ENCODE results near the gene TBC1D10B.

The TBC1D10B gene, protein sequence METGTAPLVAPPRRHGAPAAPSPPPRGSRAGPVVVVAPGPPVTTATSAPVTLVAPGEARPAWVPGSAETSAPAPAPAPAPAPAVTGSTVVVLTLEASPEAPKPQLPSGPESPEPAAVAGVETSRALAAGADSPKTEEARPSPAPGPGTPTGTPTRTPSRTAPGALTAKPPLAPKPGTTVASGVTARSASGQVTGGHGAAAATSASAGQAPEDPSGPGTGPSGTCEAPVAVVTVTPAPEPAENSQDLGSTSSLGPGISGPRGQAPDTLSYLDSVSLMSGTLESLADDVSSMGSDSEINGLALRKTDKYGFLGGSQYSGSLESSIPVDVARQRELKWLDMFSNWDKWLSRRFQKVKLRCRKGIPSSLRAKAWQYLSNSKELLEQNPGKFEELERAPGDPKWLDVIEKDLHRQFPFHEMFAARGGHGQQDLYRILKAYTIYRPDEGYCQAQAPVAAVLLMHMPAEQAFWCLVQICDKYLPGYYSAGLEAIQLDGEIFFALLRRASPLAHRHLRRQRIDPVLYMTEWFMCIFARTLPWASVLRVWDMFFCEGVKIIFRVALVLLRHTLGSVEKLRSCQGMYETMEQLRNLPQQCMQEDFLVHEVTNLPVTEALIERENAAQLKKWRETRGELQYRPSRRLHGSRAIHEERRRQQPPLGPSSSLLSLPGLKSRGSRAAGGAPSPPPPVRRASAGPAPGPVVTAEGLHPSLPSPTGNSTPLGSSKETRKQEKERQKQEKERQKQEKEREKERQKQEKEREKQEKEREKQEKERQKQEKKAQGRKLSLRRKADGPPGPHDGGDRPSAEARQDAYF

DNA sequence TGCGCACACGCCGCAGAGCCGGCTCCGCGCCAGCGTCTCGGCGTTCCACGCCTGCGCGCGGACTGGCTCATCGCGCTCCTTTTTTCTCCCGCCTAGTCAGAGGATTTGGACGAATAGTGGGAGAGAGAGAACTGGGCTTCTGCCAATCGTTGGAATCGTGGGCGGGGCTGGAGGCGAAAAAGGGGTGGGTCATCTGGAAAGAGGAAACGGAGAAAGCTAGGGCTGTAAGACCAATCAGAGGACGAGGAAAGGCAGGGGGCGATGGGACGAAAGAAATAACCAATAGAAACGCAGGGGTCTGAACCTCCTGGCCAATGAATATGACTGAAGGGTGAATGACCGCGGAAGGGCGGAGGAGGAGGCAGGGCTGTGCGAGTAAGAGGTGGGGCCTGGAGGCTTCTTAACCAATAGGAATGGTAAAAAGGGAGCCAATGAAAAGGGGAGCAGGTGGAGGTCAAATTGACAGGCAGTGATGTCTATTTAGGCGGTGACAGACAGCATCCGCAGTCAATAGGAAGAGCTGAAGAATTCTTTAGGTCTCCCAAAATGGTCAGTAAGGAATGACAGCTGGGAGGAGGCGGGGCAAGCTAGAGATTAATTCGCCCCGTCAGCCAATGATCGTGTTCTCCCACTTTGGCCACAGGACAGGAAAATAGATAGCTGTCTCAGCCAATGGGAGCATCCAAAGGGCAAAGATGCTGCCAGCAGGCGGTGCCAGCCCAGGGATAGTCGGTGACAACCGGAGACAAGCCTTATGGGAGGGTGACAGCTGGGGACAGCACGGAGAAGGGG lies at the start of gene TBC1D10B:
TBC1D10B (minus strand) TSS at position 39 of the 792 bp plus-strand sequence. CDS start 311 bp downstream, outside the sequence.
- DNase-seq = peak; percentile 100

DNA sequence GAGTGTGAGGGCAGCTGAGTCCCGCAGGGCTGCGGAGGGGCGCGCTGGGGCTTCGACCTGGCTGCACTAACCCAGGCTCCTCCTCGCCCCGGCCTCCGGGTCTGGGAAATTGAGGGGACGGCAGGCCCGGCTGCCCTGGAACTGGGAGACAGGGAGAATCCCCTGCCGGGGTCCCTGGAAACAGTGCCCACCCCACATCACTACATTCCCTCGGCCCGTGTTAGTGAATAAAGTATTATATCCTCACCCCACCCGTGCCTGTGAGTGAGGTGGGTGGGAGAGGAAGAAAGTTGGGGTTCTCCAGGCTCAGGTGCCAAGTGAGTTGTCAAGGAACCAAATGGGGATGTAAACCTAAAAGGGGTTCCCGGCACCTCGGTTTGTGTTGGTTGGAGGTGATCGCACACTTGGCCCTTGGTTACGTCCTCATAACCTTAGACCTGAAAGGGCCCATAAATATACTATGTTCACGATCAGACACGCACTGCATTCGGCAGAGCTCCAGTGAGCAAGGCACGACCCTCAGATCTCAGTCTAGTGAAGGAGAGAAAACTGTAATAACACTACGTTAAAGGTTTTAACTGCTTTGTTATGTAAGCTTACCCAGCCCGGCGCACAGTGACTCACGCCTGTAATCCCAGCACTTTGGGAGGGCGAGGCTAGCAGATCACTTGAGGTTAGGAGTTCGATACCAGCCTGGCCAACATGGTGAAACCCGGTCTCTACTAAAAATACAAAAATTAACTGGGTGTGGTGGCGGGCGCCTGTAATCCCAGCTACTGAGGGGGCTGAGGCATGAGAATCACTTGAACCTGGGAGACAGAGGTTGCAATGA lies 48.3 kb upstream of the TBC1D10B start:
- no peak for DNase-seq

DNA sequence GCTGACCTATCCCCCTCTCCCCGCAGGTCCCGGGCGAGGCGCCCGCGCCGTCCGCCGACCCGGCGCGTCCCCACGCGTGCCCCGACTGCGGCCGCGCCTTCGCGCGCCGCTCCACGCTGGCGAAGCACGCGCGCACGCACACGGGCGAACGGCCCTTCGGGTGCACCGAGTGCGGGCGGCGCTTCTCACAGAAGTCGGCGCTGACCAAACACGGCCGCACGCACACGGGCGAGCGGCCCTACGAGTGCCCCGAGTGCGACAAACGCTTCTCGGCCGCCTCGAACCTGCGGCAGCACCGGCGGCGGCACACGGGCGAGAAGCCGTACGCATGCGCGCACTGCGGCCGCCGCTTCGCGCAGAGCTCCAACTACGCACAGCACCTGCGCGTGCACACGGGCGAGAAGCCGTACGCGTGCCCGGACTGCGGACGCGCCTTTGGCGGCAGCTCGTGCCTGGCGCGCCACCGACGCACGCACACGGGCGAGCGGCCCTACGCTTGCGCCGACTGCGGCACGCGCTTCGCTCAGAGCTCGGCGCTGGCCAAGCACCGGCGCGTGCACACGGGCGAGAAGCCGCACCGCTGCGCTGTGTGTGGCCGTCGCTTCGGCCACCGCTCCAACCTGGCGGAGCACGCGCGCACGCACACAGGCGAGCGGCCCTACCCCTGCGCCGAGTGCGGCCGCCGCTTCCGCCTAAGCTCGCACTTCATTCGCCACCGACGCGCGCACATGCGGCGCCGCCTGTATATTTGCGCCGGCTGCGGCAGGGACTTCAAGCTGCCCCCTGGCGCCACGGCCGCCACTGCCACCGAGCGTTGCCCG lies 47.4 kb upstream of the TBC1D10B start:
- no peak for DNase-seq

DNA sequence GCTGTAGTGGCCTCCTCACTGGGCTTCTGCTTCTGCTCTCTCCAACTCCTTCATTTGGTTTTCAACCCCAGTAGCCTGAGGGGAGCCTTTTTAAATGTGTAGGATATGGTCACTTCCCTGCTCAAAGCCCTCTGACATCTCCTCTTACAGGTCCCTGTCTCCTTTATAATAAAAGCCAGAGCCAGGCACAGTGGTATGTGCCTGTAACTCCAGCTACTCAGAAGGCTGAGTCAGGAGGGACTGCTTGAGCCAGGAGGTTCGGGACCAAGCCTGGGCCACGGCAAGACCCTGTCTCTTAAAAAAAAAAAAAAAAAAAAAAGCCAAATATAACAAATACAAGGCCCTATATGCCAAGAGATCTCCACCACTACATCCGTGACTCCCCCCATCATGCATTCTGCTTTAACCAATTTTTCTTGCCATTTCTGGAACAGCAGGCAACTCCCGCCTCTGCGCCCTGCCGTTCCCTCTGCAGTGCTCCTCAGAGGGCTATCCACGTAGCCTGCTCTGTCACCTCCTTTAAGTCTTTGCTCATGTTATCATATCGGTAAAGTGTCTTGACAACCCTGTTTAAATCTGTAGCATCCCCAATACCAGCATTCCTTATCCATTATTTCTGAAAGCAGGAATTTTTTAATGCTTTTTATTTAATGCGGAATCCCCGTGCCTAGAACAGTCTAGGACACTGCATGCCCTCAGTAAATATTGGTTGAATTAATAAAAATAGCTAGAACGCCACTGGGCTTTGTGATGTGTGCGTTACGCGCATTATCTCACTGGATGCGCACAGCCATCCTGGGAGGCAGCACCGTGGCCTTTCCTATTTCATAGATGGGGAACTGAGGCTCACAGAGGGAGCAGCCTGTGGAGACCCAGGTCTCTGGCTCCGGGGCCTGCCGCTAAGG lies 46.6 kb upstream of the TBC1D10B start:
- no peak for DNase-seq

DNA sequence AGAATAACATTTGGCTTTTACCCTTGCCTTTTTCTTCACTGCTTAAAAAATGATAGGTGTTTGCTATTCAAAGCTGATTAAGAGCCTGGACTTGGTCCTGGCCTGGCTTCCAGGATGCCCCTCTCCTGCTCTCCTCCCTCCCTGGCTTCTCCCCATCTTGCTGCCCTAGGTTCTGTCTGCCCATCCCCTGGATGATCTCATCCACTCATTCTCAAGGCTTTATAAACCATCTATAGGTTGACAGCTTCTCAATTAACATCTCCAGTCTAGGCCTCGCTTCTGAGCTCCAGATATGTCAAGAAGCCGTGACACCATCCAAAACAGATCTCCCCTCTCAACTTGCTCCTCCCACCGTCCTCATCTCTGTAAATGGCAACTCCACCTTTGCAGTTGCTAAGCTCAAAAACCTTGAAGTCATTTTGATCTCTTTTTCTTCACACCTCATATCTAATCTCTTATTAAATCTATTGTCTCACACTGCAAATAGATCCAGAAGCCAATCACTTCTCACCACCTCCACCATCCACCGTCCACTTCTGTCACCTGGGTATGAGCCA lies 45.8 kb upstream of the TBC1D10B start:
- DNase-seq = no peak

DNA sequence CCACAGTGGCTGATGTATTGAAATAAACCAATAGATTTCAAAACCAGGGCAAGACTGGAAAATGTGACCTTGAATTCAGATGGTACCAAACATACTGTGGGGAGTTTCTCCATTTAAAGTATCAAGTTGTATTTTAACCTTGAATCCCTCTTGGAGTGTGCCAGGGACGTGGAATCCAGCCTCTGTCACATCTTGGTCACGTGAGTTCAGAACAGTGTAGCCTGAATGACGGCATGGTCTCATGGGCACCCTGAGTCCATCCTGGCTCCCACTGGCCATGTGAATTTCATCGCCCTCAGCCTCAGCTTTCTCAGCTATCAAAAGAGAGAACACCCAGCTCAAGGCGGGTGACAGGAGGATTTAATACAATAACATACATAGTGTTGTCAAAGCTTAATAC lies 43.9 kb upstream of the TBC1D10B start:
- no peak for DNase-seq

DNA sequence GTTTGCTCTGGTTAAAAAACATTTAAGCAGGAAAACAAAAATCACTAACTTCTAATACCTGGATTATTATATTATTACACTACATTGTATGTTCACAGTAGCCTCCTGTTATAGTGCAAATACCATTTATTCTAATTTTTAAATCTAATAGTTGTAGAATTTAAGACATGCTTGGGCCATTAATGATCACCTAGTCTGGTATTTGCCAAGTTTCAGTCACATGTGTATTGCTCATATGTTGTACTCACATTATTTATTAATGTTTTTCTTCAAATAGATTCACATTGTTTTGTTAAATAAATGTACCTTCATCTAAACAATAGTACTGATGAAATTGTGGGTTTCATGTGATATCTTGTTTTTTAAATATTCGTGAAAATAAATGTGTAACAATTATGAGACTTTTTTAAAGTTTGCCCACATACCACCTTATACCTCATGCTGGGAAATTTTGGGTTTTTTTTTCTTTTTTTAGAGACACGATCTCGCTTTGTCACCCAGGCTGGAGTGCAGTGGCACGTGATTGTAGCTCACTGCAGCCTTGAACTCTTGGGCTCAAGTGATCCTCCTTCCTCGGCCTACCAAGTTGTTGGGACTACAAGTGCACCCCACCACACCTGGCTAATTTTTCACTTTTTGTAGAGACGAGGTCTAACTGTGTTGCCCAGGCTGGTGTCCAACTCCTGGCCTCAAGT lies 43.0 kb upstream of the TBC1D10B start:
- no peak for DNase-seq

DNA sequence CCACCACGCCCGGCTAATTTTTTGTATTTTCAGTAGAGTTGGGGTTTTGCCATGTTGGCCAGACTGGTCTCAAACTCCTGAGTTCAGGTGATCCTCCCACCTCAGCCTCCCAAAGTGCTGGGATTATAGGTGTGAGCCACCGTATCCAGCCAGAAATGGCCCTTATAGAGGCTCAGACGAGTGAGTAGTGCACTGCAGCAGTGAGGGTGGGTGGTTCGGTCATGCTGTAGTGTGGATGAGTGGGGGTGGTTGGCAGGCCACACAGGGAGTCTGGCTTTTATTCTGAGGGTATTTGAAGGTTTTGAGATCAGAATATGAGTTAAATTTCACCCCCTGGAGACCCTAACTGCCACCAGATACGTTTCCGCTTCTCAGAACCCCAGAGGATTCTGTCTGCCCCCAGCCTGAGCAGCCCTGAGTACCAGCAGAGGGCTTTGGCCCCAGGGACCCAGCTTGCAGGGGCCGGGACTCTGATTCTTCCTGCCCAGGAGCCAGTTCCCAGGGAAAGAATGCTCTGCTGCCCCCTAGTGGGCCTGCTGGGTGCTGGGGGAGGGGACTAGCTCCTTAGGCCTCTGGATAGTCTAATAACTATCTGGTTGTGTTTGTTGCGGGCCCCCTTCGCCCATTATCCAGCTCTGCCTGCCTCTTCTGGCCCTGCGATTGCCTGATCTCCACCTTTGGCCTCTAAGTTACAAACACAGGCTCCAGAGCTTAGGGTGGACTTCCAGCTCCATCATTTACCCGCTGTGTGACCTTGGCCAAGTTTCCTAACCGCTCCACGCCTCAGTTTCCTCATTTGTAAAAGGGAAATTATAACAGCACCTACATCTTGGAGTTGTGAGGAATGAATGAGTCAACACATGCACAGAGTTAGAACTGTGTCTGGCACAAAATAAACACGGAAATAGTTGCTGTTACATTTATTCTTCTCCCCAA lies 39.1 kb upstream of the TBC1D10B start:
- DNase-seq = peak; percentile 80

DNA sequence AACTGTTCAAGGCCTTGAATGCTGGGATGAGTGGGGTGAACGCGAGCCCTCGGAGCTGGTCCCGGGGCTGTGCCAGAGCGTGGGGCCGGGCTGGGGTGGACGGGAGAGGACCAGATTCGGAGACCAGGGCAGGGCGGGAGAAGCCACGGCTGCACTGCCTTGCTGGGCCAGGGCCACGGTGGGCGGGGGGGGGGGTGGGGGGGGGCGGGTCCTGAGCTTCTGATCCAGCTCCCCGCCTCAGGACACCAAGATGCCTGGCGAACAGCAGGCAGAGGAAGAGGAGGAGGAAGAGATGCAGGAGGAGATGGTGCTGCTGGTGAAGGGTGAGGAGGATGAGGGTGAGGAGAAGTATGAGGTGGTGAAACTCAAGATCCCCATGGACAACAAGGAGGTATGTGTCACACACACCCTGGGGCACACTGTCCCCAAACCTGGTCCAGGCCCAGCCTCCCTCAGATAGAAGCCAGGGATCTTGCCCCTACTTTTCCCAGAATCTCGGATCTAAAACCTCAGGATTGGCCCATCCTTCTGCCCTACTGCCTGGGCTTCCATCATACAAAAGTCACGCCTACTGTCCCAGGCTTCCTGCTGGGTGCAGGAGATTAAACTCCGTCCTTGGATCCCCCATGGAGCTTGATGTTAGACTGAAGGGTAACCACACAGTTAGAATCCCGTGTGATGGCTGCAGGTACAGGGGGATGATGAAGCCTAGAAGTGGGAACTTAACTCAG lies 37.7 kb upstream of the TBC1D10B start:
- DNase-seq = no peak

DNA sequence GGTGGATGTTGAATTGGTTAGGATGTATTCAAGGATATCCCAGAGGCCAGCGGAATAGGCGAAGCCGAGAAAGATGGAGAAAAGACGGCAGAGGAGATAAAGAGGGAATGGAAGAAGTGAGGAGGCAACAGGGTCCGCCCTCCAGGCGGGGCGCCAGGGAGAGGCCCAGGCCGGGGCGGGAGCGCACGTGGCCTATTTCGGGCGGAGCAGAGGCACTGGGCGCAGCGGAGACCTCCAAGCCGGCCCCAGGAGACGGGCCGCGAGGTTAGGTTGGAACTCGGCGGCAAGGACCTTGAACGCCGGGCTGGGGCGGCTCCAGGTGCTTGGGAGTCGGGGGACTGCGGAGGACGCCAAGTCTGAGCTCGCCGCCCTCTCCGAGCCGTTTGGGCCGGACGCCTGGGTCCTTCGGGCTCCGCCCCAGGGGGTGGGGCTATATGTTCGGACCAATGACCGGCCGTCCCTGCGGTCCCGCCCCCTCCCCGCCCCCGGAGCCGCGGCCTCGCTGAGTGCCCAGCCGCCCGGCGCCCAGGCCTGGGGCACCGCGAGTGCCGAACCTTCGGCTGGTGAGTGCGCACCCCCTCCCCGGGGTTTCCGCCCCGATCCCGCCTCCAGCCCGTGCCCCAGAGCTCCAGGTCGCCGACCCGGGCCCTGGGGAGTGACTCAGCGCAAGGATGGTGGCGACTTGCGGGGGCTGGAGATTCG lies 37.0 kb upstream of the TBC1D10B start, which contains the start of gene ZNF771:
ZNF771 (plus strand) TSS at position 505 of the 702 bp plus-strand sequence. CDS start 448 bp downstream, outside the sequence.
- DNase-seq = peak; percentile 73

DNA sequence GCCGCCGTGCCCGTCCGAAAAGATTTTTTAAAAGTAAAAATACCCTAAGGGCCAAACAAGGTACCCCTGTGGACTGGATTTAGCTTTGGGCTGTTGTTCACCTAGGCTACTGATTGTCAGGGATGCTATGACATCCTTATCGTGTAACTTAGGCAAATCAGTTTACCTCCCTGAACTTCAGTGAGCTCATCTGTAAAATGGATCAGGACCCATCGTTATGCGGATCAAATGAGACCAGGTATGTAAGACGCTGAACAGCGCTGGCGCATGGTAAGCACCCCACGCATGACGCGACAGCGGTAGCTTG lies 36.5 kb upstream of the TBC1D10B start:
- no peak for DNase-seq

DNA sequence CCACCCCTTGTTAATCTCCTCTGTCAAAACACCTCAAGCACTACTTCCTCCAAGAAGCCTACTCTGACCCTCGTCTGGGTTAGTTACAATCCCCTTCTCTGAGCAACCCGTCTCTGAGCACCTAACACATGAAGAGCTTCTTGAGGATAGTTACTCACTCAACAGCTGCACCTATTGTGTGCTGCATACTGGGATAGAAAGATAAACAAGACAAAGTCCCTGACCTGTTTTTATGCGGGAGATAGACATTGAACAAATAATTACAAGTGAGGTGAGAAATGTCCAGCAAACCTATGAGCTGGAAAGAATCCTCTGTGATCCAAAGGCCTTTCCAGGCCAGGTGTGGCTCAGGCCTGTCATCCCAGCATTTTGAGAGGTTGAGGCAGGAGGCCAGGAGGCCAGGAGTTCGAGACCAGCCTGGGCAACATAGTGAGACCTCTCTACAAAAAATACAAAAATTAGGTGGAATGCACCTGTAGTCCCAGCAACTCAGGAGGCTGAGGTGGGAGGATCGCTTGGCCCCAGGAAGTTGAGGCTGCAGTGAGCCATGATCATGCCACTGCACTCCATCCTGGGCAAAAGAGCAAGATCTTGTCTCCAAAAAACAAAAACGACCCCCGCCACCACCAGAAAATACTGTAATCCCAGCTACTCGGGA lies 31.6 kb upstream of the TBC1D10B start:
- DNase-seq = no peak

DNA sequence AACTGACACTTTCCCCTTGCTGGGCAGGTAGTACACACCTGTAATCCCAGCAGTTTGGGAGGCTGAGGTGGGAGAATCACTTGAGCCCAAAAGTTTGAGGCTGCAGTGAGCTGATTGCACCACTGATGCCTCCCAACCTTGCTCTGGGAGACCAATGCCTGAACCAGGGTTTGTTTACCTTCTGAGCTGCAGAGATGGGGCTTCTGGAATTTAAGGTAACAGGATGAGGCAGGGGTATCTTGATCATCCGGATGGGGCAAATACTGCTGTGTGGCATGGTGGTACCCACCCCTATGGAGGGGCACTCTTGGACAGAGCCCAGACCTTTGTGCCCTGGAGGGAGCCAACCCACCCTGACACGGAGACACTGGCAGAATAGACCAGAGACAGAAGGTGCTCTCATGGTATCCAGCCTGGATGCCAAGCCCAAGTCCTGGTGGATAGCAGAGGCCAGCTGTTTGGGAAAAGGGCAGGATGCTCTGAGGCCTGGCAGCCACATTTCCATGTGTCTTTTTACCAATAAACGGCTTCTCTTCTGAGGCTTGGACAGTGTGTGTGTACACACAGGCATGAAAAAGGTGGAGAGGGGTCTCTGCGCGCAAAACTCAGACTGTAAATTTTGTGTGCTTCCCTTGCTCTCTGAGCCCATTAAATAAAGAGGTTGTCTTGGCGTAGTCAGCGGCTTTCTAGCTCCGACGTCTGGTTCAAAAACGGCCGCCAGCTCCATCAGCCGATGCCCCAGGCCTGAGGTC lies 29.3 kb upstream of the TBC1D10B start:
- DNase-seq = no peak

DNA sequence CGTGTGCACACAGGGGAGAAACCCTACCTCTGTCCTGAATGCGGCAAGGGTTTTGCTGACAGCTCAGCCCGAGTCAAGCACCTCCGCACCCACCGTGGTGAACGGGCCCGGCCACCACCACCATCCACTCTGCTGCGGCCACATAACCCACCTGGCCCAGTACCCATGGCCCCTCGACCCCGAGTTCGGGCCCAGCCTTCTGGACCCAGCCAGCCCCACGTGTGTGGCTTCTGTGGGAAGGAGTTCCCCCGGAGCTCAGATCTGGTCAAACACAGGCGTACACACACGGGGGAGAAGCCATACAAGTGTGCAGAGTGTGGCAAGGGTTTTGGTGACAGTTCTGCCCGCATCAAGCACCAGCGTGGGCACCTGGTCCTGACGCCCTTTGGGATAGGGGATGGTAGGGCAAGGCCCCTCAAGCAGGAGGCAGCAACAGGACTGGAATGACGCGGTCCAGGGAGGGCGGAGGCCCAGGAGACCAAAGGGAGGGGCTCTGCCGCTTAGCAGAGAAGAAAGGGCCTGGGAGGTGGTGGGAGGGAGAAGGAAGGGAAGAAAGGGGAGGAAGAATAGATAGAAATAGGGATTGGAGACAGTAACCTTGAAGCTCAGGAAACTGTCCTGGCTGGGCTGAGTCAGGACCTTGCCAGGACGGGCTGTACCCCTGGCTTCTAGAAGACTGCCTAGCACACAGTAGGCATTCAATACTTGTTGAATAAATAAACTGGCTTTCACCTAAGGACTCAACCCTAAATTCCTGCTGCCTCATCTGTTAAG lies 28.6 kb upstream of the TBC1D10B start:
- DNase-seq = no peak
